ENCODE results near the gene EIF2AK3. TPM values are rescaled to one million over a fixed set of nuclear protein-coding genes. Genes with fewer than 3 reads are reported as not detected.

EIF2AK3 gene
- total RNA-seq, 1 experiment from 2014 or later = 19.3 TPM

DNA sequence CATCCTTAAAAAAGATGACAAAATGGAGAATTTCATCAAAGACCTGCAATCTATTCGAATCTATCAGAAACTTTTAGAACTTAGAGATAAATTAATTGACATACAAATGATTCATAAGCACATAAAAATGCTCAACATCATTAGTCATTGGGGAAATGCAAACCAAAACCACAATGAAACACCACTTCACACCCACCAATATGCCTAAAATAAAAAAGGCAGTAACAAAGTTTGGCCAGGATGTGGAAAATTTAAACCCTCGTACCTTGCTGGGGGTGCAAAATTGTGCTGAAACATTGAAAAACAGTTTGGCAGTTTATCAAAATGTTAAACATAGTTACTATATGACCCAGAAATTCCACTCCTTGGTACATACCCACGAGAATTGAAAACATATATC lies 11.5 kb upstream of the EIF2AK3 start:
- H2BK120ac ChIP-seq (ENCODE audit: low read depth, low read length, poor library complexity, severe bottlenecking) = no peak overlapping the region
- Mint-ChIP-seq H3K4me1 (peaks cover 21 to 27% of the 10 kb centered on the region in 2 experiments), H3K9me3 (peaks cover 0 to 3% of the 10 kb centered on the region in 2 experiments; a peak in 3 of 5 replicates), H3K36me3 (ENCODE audit: insufficient read depth in 1 of 3, low read depth in 3 of 3) (peaks cover 0 to 3% (median 0%) of the 10 kb centered on the region in 3 experiments; a peak in 1 of 7 replicates), H3K4me3 (no peak overlapping the region), H3K27me3 (ENCODE audit: low read depth) (peaks cover 2% of the 10 kb centered on the region; the same call in 1 of the 2 replicates), H3K27ac (no peak overlapping the region)
- peaks cover 3% of the 10 kb centered on the region; the same call in 1 of the 2 replicates for H3K4me1 ChIP-seq (ENCODE audit: insufficient read depth, low read length)
- no peak overlapping the region for H3T11ph ChIP-seq (ENCODE audit: low read length)
- H2BK5ac ChIP-seq (ENCODE audit: insufficient read length, low read length) = no peak overlapping the region
- no CpG with 5 or more reads among the region's 3 CpGs for WGBS (ENCODE audit: extremely low coverage, insufficient read length, low lambda C conversion rate)
- H4K20me1 ChIP-seq (ENCODE audit: control insufficient read depth, insufficient read depth, insufficient read length) = no peaks in the 10 kb centered on the region
- no peak overlapping the region for H2AFZ ChIP-seq (ENCODE audit: low read length)
- H3K14ac ChIP-seq (ENCODE audit: insufficient read depth, low read length) = no peak overlapping the region
- H3K79me2 ChIP-seq (ENCODE audit: insufficient read depth, low read length) = no peaks in the 10 kb centered on the region
- no peak overlapping the region for H3K4ac ChIP-seq (ENCODE audit: low read depth, low read length)
- H3K56ac ChIP-seq (ENCODE audit: insufficient read length, low read depth, low read length) = no peak overlapping the region
- no peak overlapping the region for H4K8ac ChIP-seq (replicated peaks; ENCODE audit: insufficient read length, low read depth, low read length)
- no peaks in the 10 kb centered on the region for H3K27me3 ChIP-seq (ENCODE audit: insufficient read depth, low read length)
- no peak overlapping the region for H3K9ac ChIP-seq (ENCODE audit: extremely low read depth, insufficient read length, low read length)
- H3K23ac ChIP-seq (ENCODE audit: insufficient read length, low read depth, low read length) = no peak overlapping the region
- H4K5ac ChIP-seq (ENCODE audit: insufficient read length, low read depth, low read length) = no peak overlapping the region
- no peak overlapping the region for H4K91ac ChIP-seq (ENCODE audit: insufficient read length, low read depth, low read length)
- no peak overlapping the region for H3K27ac ChIP-seq (ENCODE audit: insufficient read length, low read depth, low read length)
- no peaks in the 10 kb centered on the region for H3K9me3 ChIP-seq (ENCODE audit: control insufficient read depth, low read depth, low read length)
- TF ChIP-seq CTCF (conservative IDR thresholded peaks at IDR 0.05) = no peak
- H3K79me1 ChIP-seq (ENCODE audit: insufficient read depth, low read depth, low read length, poor library complexity, severe bottlenecking) = no peaks in the 10 kb centered on the region
- no peak for DNase-seq
- no peak overlapping the region for H2AK5ac ChIP-seq (ENCODE audit: insufficient read length, low read length)
- H2BK12ac ChIP-seq (ENCODE audit: insufficient read length, low read depth, low read length) = no peak overlapping the region
- no peak overlapping the region for H2BK20ac ChIP-seq (ENCODE audit: low read depth, low read length, poor library complexity, severe bottlenecking)
- no peak overlapping the region for H3K4me2 ChIP-seq (ENCODE audit: insufficient read depth, insufficient read length, low read length)
- no peaks in the 10 kb centered on the region for H3K23me2 ChIP-seq (ENCODE audit: insufficient read length, low read depth, low read length, poor library complexity, severe bottlenecking)
- no peak overlapping the region for H2BK15ac ChIP-seq (ENCODE audit: low read depth, low read length)
- H3K18ac ChIP-seq (ENCODE audit: insufficient read length, low read depth, low read length) = no peak overlapping the region
